IPS-15b (cell line): Measurements from ENCODE around the gene MAT2B.

Experiments
- H3K27me3 ChIP-seq: one replicate; pipeline ENCODE4 v1.6.1; 2013; ENCODE audit warnings: low read length; ENCODE audit not compliant: control insufficient read depth, insufficient read depth
- H3K36me3 ChIP-seq: one replicate; pipeline ENCODE4 v1.6.1; 2013; ENCODE audit warnings: low read length; ENCODE audit not compliant: control insufficient read depth, insufficient read depth
- H3K4me1 ChIP-seq: one replicate; pipeline ENCODE4 v1.6.1; 2013; ENCODE audit warnings: mild to moderate bottlenecking, low read length; ENCODE audit not compliant: control insufficient read depth, insufficient read depth
- H3K4me3 ChIP-seq: one replicate; pipeline ENCODE4 v1.5.1; 2013; ENCODE audit warnings: low read depth, low read length
- H3K9ac ChIP-seq: one replicate; pipeline ENCODE4 v1.6.1; 2013; ENCODE audit warnings: low read depth, mild to moderate bottlenecking, low read length
- H3K9me3 ChIP-seq: one replicate; pipeline ENCODE4 v1.6.1; 2013; ENCODE audit warnings: mild to moderate bottlenecking, low read length; ENCODE audit not compliant: control insufficient read depth, insufficient read depth

The MAT2B gene

DNA sequence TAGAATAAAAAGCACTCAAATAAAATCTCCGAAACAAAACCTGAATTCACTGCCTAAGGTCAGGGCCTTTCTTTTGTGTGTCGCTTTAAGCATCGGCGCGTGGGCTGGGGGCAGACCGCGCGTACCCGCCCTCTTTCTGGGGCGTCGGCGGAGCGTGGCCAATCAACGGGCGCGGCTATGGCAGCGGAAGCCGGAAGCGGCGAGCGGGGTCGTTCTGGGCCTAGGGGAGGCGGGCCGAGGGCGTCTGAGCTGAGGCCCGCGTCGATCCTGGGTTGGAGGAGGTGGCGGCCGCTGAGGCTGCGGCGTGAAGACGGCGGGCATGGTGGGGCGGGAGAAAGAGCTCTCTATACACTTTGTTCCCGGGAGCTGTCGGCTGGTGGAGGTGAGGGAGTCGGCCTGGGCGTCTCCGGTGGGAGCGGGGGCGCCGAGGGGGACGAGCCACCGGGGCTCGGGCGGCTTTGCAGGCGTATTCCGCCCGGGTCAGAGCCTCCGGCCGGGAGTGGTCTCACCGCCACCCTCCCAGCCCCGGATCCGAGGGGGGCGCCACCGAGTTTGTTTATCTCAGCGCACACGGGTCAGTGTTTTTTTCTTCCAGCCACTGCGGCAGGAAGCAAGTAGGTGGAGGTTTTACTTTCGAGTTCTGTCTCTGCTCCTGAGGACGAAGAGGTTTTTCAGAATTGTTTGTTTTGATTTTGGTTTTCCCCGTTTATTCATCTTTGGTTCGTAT lies at the start of gene MAT2B:
Gene MAT2B (plus strand): TSS at position 252 of the 727 bp plus-strand sequence. CDS start 68 bp downstream, at position 320.
- Histone ChIP-seq H3K9ac (peak within 1 kb of the TSS; percentile 98), H3K27me3 (no peaks in the 10 kb centered on the region), H3K9me3 (no peaks in the 10 kb centered on the region), H3K4me3 (peak within 1 kb of the TSS; percentile 67), H3K4me1 (peaks cover 12% of the 10 kb centered on the region), H3K36me3 (no peaks in the 10 kb centered on the region)

DNA sequence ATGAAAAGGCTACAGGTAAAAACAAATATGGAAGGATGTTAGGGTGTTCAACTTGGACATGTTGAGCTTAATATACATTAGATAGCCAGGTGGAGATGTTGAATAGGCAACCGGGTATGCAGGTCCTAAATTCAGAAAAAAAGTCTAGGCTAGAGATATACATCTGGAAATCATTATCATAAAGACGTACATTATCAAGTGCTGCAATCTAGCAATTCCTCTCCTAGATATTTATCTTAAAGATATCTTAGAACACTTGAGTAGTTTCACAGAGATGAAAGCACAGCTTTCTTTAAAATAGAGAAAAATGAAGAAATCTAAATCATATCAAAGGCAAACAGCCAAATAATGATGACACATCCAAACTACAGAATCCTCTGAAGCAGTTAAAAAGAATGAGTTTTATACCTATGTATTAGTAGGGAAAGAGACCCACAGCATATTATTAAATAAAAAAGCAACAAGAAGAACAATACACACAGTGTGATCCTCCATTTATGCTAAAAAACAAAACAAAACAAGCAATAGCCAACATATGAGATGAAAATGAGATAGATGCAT lies 49.3 kb upstream of the MAT2B start:
- no peaks in the 10 kb centered on the region for H3K36me3 ChIP-seq
- no peaks in the 10 kb centered on the region for H3K27me3 ChIP-seq
- H3K9ac ChIP-seq, result no peak overlapping the region
- H3K4me1 ChIP-seq, result no peaks in the 10 kb centered on the region
- H3K9me3 ChIP-seq, result no peaks in the 10 kb centered on the region
- no peak overlapping the region for H3K4me3 ChIP-seq

DNA sequence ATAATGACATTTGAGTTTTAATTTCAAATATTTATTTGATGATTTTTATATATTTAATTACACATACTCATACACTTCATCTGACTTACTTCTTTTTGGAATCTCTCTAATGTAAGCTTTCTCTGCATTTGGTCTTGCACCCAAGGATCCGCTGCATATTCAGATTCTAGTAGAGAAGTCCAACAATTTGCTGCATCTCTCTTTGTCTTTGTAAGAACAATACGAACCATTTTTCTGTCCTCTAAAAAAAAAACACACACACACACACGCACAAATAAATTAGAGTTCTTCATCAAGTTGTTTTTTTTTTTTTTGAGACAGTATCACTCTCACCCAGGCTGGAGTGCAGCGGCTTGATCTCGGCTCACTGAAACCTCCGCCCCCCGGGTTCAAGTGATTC lies 48.6 kb upstream of the MAT2B start:
- no peaks in the 10 kb centered on the region for H3K36me3 ChIP-seq
- no peaks in the 10 kb centered on the region for H3K4me1 ChIP-seq
- H3K4me3 ChIP-seq, result no peak overlapping the region
- no peak overlapping the region for H3K9ac ChIP-seq
- H3K27me3 ChIP-seq, result no peaks in the 10 kb centered on the region
- H3K9me3 ChIP-seq, result no peaks in the 10 kb centered on the region

DNA sequence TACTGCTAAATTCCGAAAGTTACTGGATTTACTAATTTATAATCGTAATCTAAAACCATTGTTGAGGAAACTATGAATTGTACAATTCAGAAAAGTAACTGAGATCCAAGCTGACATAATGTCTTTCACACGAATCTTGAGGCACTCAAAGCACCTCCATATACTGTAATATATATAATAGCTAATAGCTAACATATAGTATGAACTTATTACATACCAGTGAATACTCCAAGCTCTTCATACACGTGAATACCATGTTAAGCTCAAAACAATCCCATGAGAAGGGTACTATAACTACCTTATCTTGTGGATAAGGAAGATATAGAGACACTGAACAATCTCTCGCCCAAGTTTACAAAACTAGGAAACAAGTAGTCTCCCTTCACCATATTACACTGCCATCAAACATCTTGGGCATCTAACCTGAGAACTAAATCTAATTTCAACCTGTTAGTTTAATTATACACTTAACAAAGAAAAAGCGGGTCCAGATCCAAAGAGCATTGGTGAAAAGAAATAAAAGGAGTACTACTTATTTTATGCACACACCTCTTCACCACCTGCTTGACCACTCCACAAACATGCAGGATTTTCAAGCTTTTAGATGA lies 46.5 kb upstream of the MAT2B start:
- H3K36me3 ChIP-seq, result no peaks in the 10 kb centered on the region
- no peaks in the 10 kb centered on the region for H3K9me3 ChIP-seq
- H3K27me3 ChIP-seq, result no peaks in the 10 kb centered on the region
- H3K9ac ChIP-seq, result peak overlapping the region; percentile 95
- no peaks in the 10 kb centered on the region for H3K4me1 ChIP-seq
- H3K4me3 ChIP-seq, result peak overlapping the region; percentile 96

DNA sequence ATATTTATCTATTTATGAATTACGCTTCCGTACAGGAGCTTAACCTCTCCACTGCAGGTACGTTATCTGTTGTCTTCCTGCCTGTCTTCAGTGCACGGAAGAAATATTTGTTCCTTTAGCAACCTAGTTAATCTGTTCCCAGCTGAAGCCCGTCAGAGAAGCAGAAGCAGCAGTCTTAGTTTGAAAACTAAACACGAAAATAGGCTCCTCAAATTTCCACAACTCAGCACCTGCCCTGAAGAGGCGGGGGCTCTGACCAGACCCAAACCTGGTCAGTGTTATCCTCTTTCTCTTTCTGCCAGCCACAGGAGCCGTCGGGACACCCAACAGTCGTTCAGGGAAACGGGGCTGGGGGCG lies 46.0 kb upstream of the MAT2B start:
- Histone ChIP-seq H3K4me1 (no peaks in the 10 kb centered on the region), H3K9me3 (no peaks in the 10 kb centered on the region), H3K9ac (peak overlapping the region; percentile 95), H3K36me3 (no peaks in the 10 kb centered on the region), H3K27me3 (no peaks in the 10 kb centered on the region), H3K4me3 (peak overlapping the region; percentile 96)

DNA sequence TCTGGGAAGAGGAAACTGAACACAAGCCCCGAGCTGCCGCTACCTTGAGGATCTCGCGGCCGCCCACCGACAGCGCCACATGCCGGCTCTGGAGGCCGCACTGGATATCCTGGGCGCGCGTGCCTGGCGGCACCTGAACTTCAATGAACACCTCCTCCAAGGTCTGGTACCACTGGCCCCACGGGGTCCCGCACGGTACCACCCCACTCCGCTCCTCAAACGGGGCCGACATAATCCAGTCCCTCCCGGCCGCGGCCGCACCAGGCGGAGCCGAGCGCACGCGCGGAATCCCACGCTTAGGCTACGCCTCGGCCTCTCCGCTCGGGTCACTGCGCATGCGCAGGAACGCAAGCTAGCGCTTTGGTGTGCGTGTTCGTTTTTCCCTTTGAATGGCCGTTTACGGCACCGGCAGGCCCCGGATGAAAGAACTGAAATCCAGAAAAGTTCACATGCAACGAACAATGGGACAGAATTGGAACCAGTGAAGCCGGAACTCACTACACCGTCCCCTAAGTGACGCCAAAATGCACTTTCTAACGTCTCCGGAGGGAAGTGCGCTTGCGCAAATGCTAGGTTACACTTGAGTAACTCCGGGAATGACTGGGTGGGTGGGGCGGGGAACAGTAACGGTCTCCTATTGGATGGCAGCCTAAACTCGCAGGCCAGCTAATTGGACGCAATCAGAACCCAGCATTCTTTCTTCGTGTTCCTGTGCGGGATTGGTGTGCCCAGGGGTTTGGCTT lies 45.4 kb upstream of the MAT2B start, which contains the start of gene NUDCD2:
Gene NUDCD2 (minus strand): TSS at position 284 of the 743 bp plus-strand sequence. CDS start 52 bp downstream, at position 232.
- Histone ChIP-seq H3K9ac (peak within 1 kb of the TSS; percentile 95), H3K4me3 (peak within 1 kb of the TSS; percentile 99), H3K36me3 (no peaks in the 10 kb centered on the region), H3K4me1 (no peaks in the 10 kb centered on the region), H3K9me3 (no peaks in the 10 kb centered on the region), H3K27me3 (no peaks in the 10 kb centered on the region)

DNA sequence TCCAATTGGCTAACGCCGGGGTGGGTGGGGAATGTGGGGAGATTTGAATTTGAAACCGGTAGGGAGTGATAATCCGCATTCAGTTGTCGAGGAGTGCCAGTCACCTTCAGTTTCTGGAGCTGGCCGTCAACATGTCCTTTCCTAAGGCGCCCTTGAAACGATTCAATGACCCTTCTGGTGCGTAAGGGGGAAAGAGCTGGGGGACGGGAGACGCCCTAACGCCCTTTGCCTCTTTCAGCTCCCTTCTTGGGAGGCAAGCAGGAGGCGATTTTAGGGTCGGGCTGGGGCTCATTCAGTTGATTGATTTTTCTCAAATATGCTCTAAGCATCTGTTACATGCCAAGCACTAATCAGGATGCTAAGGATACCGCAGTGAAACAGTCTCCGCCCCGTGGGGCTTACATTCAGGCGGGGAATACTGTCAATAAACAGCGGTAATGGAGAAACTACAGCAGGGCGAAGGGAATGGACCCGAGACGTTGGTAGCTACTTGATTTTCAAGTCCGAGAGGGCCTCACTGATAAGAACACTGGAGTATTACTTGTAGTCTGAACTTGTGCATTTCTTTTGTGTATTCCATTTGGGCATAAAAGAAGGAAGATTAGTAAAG lies 44.8 kb upstream of the MAT2B start, which contains the start of gene HMMR:
Gene HMMR (plus strand): TSS at position 71 of the 610 bp plus-strand sequence. CDS start 61 bp downstream, at position 132.
- H3K9me3 ChIP-seq, result no peaks in the 10 kb centered on the region
- H3K36me3 ChIP-seq, result no peaks in the 10 kb centered on the region
- H3K4me1 ChIP-seq, result no peaks in the 10 kb centered on the region
- H3K4me3 ChIP-seq, result peak within 1 kb of the TSS; percentile 99
- H3K27me3 ChIP-seq, result no peaks in the 10 kb centered on the region
- peak within 1 kb of the TSS; percentile 95 for H3K9ac ChIP-seq

DNA sequence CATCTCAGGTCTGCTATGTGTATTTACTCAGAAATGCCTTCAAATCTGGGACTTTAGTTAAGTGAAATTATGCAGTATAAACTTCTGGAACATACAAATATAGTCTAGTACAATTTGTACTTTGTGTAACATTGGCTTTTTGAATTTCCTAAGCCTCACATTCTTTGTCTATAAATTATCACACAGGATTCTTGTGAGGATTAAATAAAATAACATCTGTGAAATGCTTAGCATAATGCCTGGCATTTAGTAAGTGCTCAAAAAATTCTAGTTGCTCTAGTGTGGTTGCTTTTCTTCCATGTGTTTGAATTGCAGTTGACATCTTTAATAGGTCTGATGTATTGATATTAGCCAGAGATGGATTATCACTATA lies 42.4 kb upstream of the MAT2B start:
- Histone ChIP-seq H3K36me3 (peaks cover 5% of the 10 kb centered on the region), H3K4me1 (no peaks in the 10 kb centered on the region), H3K4me3 (no peak overlapping the region), H3K27me3 (no peaks in the 10 kb centered on the region), H3K9ac (no peak overlapping the region), H3K9me3 (no peaks in the 10 kb centered on the region)

DNA sequence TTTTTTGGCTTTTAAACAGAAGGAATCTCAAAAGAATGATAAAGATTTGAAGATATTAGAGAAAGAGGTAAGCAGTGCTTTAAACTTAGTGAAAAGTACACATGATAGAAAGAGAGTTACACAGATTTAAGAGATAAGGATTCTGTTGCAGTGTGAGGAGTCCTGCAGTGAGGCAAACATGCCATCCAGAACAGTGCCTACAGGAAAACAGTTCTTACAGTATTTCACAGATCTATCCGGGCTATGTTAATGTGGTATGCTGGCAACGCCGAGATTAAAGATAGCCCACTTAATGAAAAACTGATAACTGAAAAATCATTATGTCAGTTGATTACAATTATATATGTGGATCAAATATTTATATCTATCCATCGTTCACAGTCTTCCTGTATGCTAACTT lies 37.7 kb upstream of the MAT2B start:
- Histone ChIP-seq H3K27me3 (no peaks in the 10 kb centered on the region), H3K4me1 (no peaks in the 10 kb centered on the region), H3K36me3 (peaks cover 20% of the 10 kb centered on the region), H3K9ac (no peak overlapping the region), H3K9me3 (no peaks in the 10 kb centered on the region), H3K4me3 (no peak overlapping the region)

DNA sequence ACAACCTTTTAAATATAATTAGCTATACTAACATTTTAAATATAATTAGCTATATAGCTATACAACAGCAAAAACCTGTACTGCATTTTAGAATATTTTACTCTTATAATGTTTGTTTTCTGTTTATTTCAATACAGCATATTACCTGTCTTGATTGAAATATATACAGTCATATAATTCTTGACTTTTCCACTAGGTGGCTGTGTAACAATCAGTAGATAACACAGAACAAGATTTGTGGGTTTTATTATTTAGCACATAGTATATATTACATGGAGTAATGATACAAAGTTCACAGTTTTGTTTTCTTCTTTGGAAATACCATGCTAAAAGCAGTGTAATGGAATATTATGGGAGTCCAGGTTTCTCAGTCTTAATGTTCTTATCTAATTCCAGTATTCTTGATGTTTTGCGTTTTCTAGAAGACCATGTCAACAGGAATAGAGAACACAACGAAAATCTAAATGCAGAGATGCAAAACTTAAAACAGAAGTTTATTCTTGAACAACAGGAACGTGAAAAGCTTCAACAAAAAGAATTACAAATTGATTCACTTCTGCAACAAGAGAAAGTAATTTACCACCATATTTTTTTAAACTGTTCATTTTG lies 31.7 kb upstream of the MAT2B start:
- H3K9ac ChIP-seq, result no peak overlapping the region
- H3K9me3 ChIP-seq, result no peaks in the 10 kb centered on the region
- no peak overlapping the region for H3K4me3 ChIP-seq
- no peaks in the 10 kb centered on the region for H3K27me3 ChIP-seq
- peaks cover 16% of the 10 kb centered on the region for H3K36me3 ChIP-seq
- no peaks in the 10 kb centered on the region for H3K4me1 ChIP-seq

DNA sequence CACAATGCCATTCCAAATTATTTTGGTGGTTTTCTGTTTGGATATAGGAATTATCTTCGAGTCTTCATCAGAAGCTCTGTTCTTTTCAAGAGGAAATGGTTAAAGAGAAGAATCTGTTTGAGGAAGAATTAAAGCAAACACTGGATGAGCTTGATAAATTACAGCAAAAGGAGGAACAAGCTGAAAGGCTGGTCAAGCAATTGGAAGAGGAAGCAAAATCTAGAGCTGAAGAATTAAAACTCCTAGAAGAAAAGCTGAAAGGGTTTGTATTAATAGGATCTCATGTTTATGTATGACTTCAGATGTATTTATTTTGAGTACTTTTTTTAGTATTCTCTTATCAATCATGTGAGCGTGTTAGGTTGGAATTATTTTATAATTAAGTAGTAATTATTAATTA lies 30.0 kb upstream of the MAT2B start:
- Histone ChIP-seq H3K4me3 (no peak overlapping the region), H3K9ac (no peak overlapping the region), H3K9me3 (no peaks in the 10 kb centered on the region), H3K4me1 (no peaks in the 10 kb centered on the region), H3K36me3 (peaks cover 16% of the 10 kb centered on the region), H3K27me3 (no peaks in the 10 kb centered on the region)
